CD4-positive, alpha-beta T cell (primary cell): ENCODE measurements around the gene SEMA3F. TPM values are rescaled to one million over a fixed set of nuclear protein-coding genes. Genes with fewer than 3 reads are reported as not detected.

Experiments
- ATAC-seq: fragments of 200-7000 bp; cut with Tn5 transposase; one replicate; pipeline ENCODE4 v1.10.0; 2022; ENCODE audit warnings: mild to moderate bottlenecking; ENCODE audit not compliant: poor library complexity
- CTCF ChIA-PET: fragments of 350-600 bp; sonication (Branson Sonifier 250); formaldehyde crosslinking; loops from one replicate; lab custom pipeline; 2021; ENCODE audit warnings: antibody characterized with exemption, inconsistent platforms; lab: Charles Lee
- POLR2A ChIA-PET: fragments of 350-600 bp; sonication (Branson Sonifier 250); formaldehyde crosslinking; loops from one replicate; lab custom pipeline; 2021; ENCODE audit warnings: antibody characterized with exemption, inconsistent platforms; lab: Charles Lee
- DNase-seq, 14 experiments: peaks; one replicate each; pipeline ENCODE4 v3.0.0-alpha.2; 2013 to 2020; ENCODE audit warnings: mixed read lengths in 2 of 14
- H3K27ac ChIP-seq, 2 donors: one replicate each; pipeline versions ENCODE4 v1.5.1 to v1.7.0; 2013; ENCODE audit warnings: low read length in 2 of 2, low read depth in 1 of 2, mild to moderate bottlenecking in 1 of 2
- H3K27me3 ChIP-seq, 2 experiments: 1 replicate in 1 of 2; 2 replicates in 1 of 2; pipeline versions ENCODE4 v1.6.1 to v1.7.0; 2013; ENCODE audit warnings: low read length in 2 of 2, control low read depth in 1 of 2, mild to moderate bottlenecking in 1 of 2, moderate library complexity in 1 of 2; ENCODE audit not compliant: insufficient read depth in 2 of 2, control insufficient read depth in 1 of 2
- H3K36me3 ChIP-seq: one replicate; pipeline ENCODE4 v1.6.1; 2013; ENCODE audit warnings: low read length, control low read depth; ENCODE audit not compliant: insufficient read depth
- H3K4me1 ChIP-seq: one replicate; pipeline ENCODE4 v1.6.1; 2013; ENCODE audit warnings: low read length, control low read depth; ENCODE audit not compliant: insufficient read depth
- H3K4me3 ChIP-seq: one replicate; pipeline ENCODE4 v1.5.1; 2013; ENCODE audit warnings: mild to moderate bottlenecking, low read length, moderate library complexity
- H3K9me3 ChIP-seq, 2 experiments: 1 replicate in 1 of 2; 2 replicates in 1 of 2; pipeline versions ENCODE4 v1.6.1 to v1.7.0; 2013; ENCODE audit warnings: low read length in 2 of 2, mild to moderate bottlenecking in 2 of 2, control low read depth in 1 of 2, moderate library complexity in 1 of 2; ENCODE audit not compliant: control insufficient read depth in 1 of 2, insufficient read depth in 1 of 2
- H3K27ac Mint-ChIP-seq: one replicate; pipeline ENCODE4 v1.8.0; 2020; ENCODE audit warnings: mixed read lengths
- H3K27me3 Mint-ChIP-seq: one replicate; pipeline ENCODE4 v1.8.0; 2021; ENCODE audit warnings: mixed read lengths
- H3K36me3 Mint-ChIP-seq: one replicate; pipeline ENCODE4 v1.8.0; 2021; ENCODE audit warnings: low read depth, mixed read lengths
- H3K4me1 Mint-ChIP-seq: one replicate; pipeline ENCODE4 v1.8.0; 2021; ENCODE audit warnings: low read depth, mixed read lengths
- H3K4me3 Mint-ChIP-seq: one replicate; pipeline ENCODE4 v1.8.0; 2020; ENCODE audit warnings: mild to moderate bottlenecking, mixed read lengths
- H3K9me3 Mint-ChIP-seq: one replicate; pipeline ENCODE4 v1.8.0; 2020; ENCODE audit warnings: mixed read lengths
- intact Hi-C, 2 experiments: fragments of 100-400 bp; cut with DNase I in 1 of 2; cut with micrococcal nuclease in 1 of 2; formaldehyde crosslinking; loops; one replicate each; pipeline versions ENCODE4 v1.15.1 to v1.9.0; 2023 to 2025; cut with DNase I, micrococcal nuclease
- total RNA-seq, 174 experiments: library from RNA in 2 of 174; stranded (reverse) in 2 of 174; gene quantifications; one replicate each; pipeline ENCODE4 v1.2.3 and lab custom pipeline; 2021 to 2026
- TF ChIP-seq, protein P1 (sequence below): fragments of 200-600 bp; IDR thresholded peaks from one replicate; pipeline ENCODE4 v1.8.0; 2022; ENCODE audit warnings: antibody characterized with exemption, mild to moderate bottlenecking

Gene SEMA3F
- total RNA-seq, 2 experiments from 2014 or later, result 0.22 to 1.1 TPM

DNA sequence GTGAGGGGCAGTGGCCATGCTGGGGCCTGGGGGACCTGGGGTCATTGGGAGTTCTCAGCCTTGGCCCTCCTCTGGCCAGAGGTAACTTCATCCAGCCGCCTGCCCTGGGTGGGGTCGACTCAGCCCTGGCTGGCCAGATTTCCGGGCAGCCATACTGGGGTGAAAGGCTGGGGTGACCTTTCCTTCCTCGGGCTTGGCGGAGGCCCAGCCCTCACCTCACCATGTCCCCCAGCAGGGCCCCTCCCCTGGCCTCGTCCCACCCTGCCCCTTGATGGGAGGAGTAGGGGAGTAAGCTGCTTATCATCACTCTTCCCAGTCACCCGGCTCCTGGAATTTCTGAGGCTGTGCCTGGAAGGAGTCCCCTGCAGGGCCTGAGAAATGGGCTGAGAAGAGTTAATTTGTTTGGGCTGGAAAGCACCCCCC lies 5.4 kb downstream of the SEMA3F start:
- intact Hi-C loops, result loop anchor here in 1 of 2 experiments (10.0 kb wide), 1 partner anchor 234 kb away; no protein-coding TSS in a partner anchor
- ChIA-PET CTCF (no interaction called here), POLR2A (no interaction called here)
- no peaks in the 10 kb centered on the region for H3K36me3 ChIP-seq
- peaks cover 0 to 9% of the 10 kb centered on the region in 2 experiments for H3K9me3 ChIP-seq
- no peaks in the 10 kb centered on the region for H3K9me3 Mint-ChIP-seq
- peaks cover 8% of the 10 kb centered on the region for H3K4me1 Mint-ChIP-seq
- no peak for DNase-seq
- no peak overlapping the region for H3K27ac ChIP-seq
- H3K4me3 ChIP-seq, result no peak overlapping the region
- no peaks in the 10 kb centered on the region for H3K36me3 Mint-ChIP-seq
- H3K27ac Mint-ChIP-seq, result no peak overlapping the region
- TF ChIP-seq, protein P1, sequence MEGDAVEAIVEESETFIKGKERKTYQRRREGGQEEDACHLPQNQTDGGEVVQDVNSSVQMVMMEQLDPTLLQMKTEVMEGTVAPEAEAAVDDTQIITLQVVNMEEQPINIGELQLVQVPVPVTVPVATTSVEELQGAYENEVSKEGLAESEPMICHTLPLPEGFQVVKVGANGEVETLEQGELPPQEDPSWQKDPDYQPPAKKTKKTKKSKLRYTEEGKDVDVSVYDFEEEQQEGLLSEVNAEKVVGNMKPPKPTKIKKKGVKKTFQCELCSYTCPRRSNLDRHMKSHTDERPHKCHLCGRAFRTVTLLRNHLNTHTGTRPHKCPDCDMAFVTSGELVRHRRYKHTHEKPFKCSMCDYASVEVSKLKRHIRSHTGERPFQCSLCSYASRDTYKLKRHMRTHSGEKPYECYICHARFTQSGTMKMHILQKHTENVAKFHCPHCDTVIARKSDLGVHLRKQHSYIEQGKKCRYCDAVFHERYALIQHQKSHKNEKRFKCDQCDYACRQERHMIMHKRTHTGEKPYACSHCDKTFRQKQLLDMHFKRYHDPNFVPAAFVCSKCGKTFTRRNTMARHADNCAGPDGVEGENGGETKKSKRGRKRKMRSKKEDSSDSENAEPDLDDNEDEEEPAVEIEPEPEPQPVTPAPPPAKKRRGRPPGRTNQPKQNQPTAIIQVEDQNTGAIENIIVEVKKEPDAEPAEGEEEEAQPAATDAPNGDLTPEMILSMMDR, result no peak
- H3K27me3 ChIP-seq, result peaks cover 14 to 19% of the 10 kb centered on the region in 2 experiments
- no peak for ATAC-seq
- H3K27me3 Mint-ChIP-seq, result peaks cover 30% of the 10 kb centered on the region
- peaks cover 13% of the 10 kb centered on the region for H3K4me1 ChIP-seq
- no peak overlapping the region for H3K4me3 Mint-ChIP-seq

- no peaks in the 10 kb centered on the region for H3K9me3 Mint-ChIP-seq
- no peak overlapping the region for H3K27ac ChIP-seq
- no peak overlapping the region for H3K4me3 Mint-ChIP-seq
- POLR2A ChIA-PET, result no interaction called here
- no peaks in the 10 kb centered on the region for H3K36me3 Mint-ChIP-seq
- CTCF ChIA-PET, result no interaction called here
- peaks cover 7 to 11% of the 10 kb centered on the region in 2 experiments for H3K27me3 ChIP-seq
- peaks cover under 1% of the 10 kb centered on the region for H3K4me1 Mint-ChIP-seq
- H3K4me3 ChIP-seq, result no peak overlapping the region
- H3K27ac Mint-ChIP-seq, result no peak overlapping the region
- DNase-seq (no peak), ATAC-seq (no peak)
- H3K27me3 Mint-ChIP-seq, result peaks cover 22% of the 10 kb centered on the region
- H3K9me3 ChIP-seq, result peaks cover 0 to 4% of the 10 kb centered on the region in 2 experiments
- H3K4me1 ChIP-seq, result peaks cover 6% of the 10 kb centered on the region
- TF ChIP-seq, protein P1, result no peak
- intact Hi-C loops, result loop anchor here in 1 of 2 experiments (10.0 kb wide), 1 partner anchor 233 kb away; no protein-coding TSS in a partner anchor
- H3K36me3 ChIP-seq, result no peaks in the 10 kb centered on the region
Measured at GRCh38 chr3:50161320-50161719, 6.2 kb downstream of the SEMA3F start.

DNA sequence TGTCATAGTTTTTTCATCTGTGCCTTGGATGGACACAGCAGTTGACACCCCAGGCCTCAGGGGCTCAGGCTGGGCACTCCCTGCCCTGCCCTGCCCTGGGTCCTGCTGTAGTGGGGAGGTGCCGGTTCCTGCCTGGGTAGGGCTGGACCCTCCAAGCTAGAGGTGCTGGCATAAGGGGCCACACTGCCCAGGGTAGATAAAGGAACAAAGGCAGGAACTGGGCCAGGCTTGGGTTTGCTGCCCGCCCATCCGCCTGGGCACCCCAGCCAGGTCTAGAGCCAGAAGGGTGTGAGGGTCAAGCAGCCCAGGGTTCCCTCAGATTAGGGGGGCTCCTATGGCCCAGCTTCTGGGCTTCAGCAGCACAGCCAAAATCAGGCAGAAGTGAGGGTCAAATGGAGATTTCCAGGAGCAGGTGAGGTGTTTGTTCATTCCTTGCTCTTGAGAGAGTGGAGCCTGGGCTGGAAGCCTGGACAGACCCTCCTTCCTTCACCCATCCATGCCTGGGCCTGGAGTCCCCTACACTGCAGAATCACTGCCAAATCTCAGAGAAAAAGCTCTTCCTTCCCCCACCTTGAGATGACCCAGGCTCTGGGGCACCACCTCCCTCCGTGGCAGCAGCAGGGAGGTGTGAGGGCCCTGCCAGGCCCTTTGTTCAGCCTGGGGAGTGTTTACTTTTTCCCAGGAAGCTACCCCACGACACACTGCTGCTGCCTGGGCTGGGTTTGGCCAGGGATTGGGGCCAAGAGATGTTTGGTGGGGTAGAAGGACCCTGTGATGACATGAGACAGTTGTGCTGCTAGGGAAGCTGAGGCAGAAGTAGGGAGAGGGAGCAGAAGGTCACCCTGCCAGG lies 7.1 kb downstream of the SEMA3F start:
- Mint-ChIP-seq H3K27me3 (peaks cover 17% of the 10 kb centered on the region), H3K27ac (no peak overlapping the region), H3K4me3 (no peak overlapping the region), H3K4me1 (no peaks in the 10 kb centered on the region), H3K9me3 (no peaks in the 10 kb centered on the region), H3K36me3 (no peaks in the 10 kb centered on the region)
- no peak for DNase-seq
- TF ChIP-seq, protein P1, result no peak
- Histone ChIP-seq H3K27ac (no peak overlapping the region), H3K9me3 (no peaks in the 10 kb centered on the region), H3K27me3 (peaks cover 0 to 2% of the 10 kb centered on the region in 2 experiments), H3K4me3 (no peak overlapping the region), H3K36me3 (no peaks in the 10 kb centered on the region), H3K4me1 (no peaks in the 10 kb centered on the region)
- POLR2A ChIA-PET, result no interaction called here
- ATAC-seq, result no peak
- intact Hi-C loops, result loop anchor here in 1 of 2 experiments (10.0 kb wide), 1 partner anchor 233 kb away; no protein-coding TSS in a partner anchor
- CTCF ChIA-PET, result no interaction called here
